NCI-H146 treated with DMSO at 0.1 percent for 48 hours (cell line): Measurements from ENCODE around the gene ADK.

Experiments used
- DNase-seq: peaks from one replicate; lab custom pipeline; 2025; ENCODE audit not compliant: unreplicated experiment; lab: John Stamatoyannopoulos, UW

The ADK gene

DNA sequence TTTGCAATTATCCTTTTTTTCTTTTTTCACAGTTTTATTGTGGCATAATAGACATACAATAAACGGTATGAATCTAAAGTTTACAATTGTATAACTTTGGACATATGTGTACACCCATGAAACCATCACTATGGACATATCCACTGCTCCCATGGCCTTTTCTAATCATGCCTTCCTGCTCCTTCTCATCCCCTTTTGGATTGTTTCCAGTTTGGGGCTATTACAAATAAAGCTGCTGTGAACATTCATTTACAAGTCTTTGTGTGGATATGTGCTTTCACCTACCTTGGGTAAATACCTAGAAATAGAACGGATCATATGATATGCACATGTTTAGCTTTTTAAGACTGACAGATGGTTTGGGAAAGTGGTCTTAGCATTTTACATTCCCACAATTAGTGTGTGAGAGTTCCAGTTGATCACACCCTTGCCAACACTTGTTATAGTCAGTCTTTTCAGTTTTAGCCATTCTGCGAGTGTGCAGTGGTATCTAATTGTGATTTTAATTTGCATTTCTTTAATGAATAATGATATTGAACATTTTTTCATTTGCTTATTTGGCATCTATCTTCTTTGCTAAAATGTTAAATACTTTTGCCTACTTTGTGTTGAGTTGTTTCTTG lies 554.4 kb downstream of the ADK start:
- DNase-seq: peak; percentile 90

DNA sequence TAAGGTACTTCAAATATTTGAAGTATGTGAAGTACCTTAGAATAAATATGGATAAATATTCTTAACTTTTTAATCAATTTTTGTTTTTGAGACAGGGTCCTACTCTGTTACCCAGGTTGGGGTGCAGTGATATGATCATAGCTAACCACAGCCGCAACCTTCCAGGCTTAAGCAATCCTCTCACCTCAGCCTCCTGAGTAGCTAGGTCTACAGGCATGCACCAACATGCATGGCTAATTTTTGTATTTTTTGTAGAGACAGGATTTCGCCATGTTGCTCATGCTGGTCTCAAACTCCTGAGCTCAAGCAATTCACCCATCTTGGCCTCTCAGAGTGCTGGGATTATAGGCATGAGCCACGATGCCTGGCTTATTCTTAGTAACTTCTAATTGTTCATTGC lies 555.9 kb downstream of the ADK start:
- DNase-seq: no peak

- no peak for DNase-seq
Measured at GRCh38 chr10:74708246-74708645, 557.2 kb downstream of the ADK start.

GRCh38 chr10:74718208-74718607 lies 567.2 kb downstream of the ADK start:
- DNase-seq: no peak

DNA sequence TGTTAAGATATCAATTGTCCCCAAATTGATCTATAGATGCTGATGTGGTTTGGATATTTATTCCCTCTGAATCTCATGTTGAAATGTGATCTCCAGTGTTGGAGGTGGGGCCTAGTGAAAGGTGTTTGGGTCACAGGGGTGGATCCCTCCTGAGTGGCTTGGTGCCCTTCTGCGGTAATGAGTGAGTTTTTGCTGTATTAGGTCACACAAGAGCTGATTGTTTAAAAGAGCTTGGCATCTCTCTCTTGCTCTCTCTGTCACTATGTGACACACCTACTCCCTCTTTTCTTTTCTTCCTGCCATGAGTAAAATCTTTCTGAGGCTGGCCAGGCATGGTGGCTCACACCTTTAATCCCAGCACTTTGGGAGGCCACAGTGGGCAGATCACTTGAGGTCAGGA lies 577.2 kb downstream of the ADK start:
- DNase-seq: no peak

- DNase-seq: no peak
Measured at GRCh38 chr10:74730246-74730645, 579.2 kb downstream of the ADK start.

DNA sequence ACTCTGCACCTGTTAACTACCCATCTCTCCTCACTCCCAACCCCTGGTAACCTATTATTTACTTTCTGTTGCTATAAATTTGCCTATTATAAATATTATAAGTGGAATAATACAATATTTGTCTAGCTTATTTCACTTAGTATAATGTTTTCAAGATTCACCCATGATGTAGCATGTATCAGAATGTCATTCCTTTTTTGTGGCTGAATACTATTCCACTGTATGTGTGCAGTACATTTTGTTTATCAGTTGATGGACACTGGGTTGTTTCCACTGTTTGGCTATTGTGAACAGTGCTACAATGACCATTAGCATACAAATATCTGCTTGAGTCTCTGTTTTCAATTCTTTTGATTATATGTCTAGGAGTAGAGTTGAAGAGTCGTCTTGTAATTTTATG lies 582.6 kb downstream of the ADK start:
- no peak for DNase-seq

- no peak for DNase-seq
Measured at GRCh38 chr10:74736029-74736428, 585.0 kb downstream of the ADK start.

DNA sequence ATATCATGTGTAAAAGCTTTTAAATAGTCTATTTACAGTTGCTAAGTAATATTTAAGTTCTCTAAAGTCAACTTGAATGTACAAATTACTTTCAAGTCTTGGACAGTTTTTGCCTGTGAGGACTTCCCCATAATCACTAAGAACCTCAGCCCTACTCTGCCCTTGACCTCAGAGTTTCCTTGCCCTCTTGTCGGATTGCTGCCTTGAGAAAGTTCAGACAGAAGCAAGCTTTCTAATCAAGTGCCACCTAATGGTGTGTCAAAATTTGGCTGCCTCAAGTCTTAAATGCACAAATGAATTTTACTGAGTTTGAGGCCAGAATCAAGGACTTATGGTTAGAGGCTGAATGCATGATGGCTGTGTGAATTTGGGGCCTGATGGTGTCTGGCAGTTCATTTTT lies 587.0 kb downstream of the ADK start:
- DNase-seq: no peak

DNA sequence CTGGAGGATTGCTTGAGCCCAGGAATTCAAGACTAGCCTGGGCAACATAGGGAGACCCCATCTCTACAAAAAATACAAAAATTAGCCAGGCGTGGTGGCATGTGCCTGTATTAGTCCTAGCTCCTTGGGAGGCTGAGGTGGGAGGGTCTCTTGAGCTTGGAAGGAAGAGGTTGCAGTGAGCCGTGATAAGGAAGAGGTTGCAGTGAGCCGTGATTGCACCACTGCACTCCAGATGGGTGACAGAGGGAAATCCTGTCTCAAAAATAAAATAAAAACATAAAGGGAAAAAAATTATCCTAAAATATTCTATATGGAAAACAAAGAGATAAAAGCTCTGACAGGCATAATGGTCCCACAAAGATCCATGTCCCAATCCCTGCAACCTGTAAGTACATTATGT lies 587.5 kb downstream of the ADK start:
- no peak for DNase-seq

DNA sequence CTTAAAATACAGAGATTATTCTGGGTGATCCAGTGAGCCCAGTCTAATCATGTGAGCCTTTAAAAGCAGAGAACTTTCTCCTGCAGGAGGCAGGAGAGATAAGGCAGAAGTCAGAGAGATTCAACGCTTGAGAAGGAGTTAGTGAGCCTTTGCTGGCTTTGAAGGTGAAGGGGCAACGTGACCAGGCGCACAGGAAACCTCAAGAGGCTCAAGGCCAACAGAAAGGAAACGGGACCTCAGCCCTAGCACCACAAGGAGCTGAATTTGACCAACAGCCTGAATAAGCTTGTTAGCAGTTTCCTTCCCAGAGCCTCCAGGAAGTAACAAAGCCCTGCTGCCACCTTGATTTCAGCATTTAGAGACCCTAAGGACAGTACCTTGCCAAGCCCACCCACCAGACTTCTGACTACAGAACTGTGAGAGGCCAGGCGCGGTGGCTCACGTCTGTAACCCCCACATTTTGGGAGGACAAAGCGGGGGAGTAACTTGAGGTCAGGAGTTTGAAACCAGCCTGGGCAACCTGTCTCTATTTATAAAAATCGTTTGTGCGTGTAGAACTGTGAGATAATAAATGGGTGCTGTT lies 588.1 kb downstream of the ADK start:
- DNase-seq: no peak

- peak; percentile 15 for DNase-seq
Measured at GRCh38 chr10:74743401-74743800, 592.4 kb downstream of the ADK start.

- DNase-seq: no peak
Measured at GRCh38 chr10:74745449-74745848, 594.4 kb downstream of the ADK start.

- DNase-seq: no peak
Measured at GRCh38 chr10:74746813-74747212, 595.8 kb downstream of the ADK start.

- DNase-seq: no peak
Measured at GRCh38 chr10:74748468-74749031, 597.5 kb downstream of the ADK start.

- no peak for DNase-seq
Measured at GRCh38 chr10:74750848-74751274, 599.8 kb downstream of the ADK start.

DNA sequence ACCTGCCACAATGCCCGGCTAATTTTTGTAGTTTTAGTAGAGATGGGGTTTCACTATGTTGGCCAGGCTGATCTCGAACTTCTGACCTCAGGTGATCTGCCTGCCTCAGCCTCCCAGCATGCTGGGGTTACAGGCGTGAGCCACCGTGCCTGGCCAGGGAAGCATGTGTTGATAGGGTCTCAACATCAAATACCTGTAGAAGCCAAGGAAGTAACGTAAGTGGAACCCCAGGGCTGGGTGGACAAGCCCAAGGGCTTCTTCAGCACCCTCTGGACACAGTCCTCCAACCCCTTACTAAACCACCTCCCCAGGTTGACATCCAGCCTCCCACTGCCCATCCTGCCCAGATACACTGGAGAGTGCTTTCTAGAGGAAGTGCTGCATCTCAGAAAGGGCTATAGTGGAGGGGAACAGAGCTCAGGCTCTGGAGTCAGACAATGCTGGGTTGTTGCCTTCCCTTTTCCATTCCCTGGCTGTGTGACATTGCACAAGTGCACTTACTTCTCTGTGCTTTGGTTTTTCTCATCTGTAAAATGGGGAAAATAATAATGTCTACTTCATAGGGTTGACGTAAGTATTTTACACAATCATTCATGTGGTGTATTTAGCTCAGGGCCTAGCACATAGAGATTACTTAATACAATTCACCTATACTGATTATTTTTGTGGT lies 601.5 kb downstream of the ADK start:
- DNase-seq: no peak

DNA sequence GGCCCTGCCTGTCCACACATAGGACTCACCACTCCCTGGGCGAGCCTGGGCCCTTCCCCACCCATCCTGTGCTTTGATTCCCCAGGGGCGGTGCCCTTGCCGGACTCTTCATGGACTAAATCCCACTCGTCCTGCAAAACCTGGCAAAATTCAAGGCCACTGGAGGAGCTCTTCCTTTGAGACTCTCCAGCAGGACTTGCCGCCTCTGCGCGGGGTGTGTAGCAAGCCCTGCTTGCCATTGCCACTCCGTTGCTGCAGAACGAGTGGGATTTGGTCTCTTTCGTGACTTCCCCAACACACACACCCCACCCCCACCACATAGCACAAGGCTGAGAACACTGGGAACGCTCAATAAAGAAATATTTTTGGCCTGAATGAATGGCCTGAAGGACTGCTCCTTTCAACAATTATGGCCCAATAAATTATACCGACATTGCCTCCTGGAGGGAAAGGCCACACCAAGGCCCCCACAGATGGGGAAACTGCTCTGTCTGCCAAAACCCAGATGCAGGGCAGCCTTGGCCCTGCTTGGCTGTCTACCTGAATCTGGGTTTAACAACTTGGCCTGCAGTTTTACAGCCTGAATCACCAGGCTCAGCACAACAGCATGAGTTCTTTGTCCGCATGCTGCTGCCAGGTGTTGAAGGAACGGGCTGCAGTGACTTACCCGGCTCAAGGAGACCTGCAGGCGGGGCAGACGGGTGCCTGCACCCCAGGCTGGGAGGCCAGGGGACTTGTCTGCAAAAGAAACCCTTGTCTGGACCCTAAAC lies 602.6 kb downstream of the ADK start:
- DNase-seq: no peak

DNA sequence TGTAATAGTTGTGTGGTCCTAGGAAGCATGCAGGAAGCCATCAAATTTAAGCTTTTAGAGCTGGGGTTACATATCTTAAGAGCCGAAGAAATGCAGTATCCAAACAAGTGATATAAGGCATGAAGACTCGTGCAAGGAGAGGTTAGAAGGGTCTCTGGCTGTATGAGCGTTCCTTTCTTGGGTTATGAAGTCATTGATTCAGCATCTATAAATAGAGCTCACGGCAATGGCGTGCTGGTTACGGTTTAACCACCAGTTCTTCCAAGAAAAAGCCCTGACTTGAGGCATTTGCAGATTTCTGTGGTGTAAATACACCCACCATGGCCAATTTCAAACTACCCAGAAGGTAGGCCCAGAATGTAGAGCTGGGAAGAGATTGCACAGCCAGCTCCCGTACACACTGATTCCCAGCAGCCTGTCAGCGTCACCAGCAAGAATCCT lies 603.4 kb downstream of the ADK start:
- DNase-seq: no peak

- no peak for DNase-seq
Measured at GRCh38 chr10:74755273-74755672, 604.3 kb downstream of the ADK start.
